GM23338 (cell line): ENCODE results near the gene AKAP7. TPM values are rescaled to one million over a fixed set of nuclear protein-coding genes. Genes with fewer than 3 reads are reported as not detected.
"Not testable (repeated sequence)": the region's sequence is repeated elsewhere in the genome, so short reads cannot be mapped to it uniquely, and the experiment has no call there.

ENCODE experiments used
- ATAC-seq: fragments of 200-7000 bp; cut with Tn5 transposase; 3 replicates; pipeline ENCODE4 v1.9.1; 2020
- DNase-seq: peaks from one replicate; pipeline ENCODE4 v3.0.0-alpha.2; 2015; ENCODE audit warnings: low spot score
- H2AFZ ChIP-seq: fragments of 200-600 bp; sonication (generic); 2 replicates; pipeline ENCODE4 v1.8.0; 2016; ENCODE audit warnings: antibody characterized with exemption, mild to moderate bottlenecking, moderate library complexity
- H3F3A ChIP-seq: fragments of 200-600 bp; sonication (generic); replicated peaks from 2 replicates; pipeline ENCODE4 v1.8.0; 2017; ENCODE audit warnings: antibody characterized with exemption, mixed run types, low read depth
- H3K27ac ChIP-seq: fragments of 200-600 bp; sonication (generic); 2 replicates; pipeline ENCODE4 v1.6.1; 2016; ENCODE audit warnings: low read depth
- H3K27me3 ChIP-seq: fragments of 200-600 bp; sonication (generic); 2 replicates; pipeline ENCODE4 v1.8.0; 2016; ENCODE audit warnings: mild to moderate bottlenecking, mixed run types, moderate library complexity; ENCODE audit not compliant: insufficient read depth
- H3K36me3 ChIP-seq: fragments of 200-600 bp; sonication (generic); 2 replicates; pipeline ENCODE4 v1.8.0; 2016; ENCODE audit warnings: mild to moderate bottlenecking; ENCODE audit not compliant: insufficient read depth
- H3K4me1 ChIP-seq: fragments of 200-600 bp; sonication (generic); 2 replicates; pipeline ENCODE4 v1.8.0; 2016; ENCODE audit warnings: mild to moderate bottlenecking, moderate library complexity; ENCODE audit not compliant: insufficient read depth
- H3K4me2 ChIP-seq: fragments of 200-600 bp; sonication (generic); 2 replicates; pipeline ENCODE4 v1.7.1; 2017; ENCODE audit warnings: mixed run types
- H3K4me3 ChIP-seq: fragments of 200-600 bp; sonication (generic); 2 replicates; pipeline ENCODE4 v1.6.1; 2016; ENCODE audit warnings: mixed run types
- H3K79me2 ChIP-seq: fragments of 200-600 bp; sonication (generic); replicated peaks from 2 replicates; pipeline ENCODE4 v1.8.0; 2017; ENCODE audit warnings: mild to moderate bottlenecking; ENCODE audit not compliant: insufficient read depth
- H3K9me2 ChIP-seq: fragments of 200-600 bp; sonication (generic); 2 replicates; pipeline ENCODE4 v1.8.0; 2017; ENCODE audit not compliant: insufficient read depth
- H4K20me1 ChIP-seq: fragments of 200-600 bp; sonication (generic); replicated peaks from 2 replicates; pipeline ENCODE4 v1.8.0; 2017; ENCODE audit warnings: mild to moderate bottlenecking; ENCODE audit not compliant: insufficient read depth
- H3K27ac Mint-ChIP-seq: 2 replicates; pipeline ENCODE4 v1.8.0; 2020; ENCODE audit warnings: inconsistent platforms, mild to moderate bottlenecking, moderate library complexity, mixed read lengths
- H3K27me3 Mint-ChIP-seq: 3 replicates; pipeline ENCODE4 v1.8.0; 2022; ENCODE audit warnings: low read depth, mild to moderate bottlenecking, moderate library complexity, mixed read lengths, inconsistent platforms; ENCODE audit not compliant: insufficient read depth, poor library complexity
- H3K36me3 Mint-ChIP-seq: 3 replicates; pipeline ENCODE4 v1.8.0; 2021; ENCODE audit warnings: low read depth, mild to moderate bottlenecking, inconsistent platforms, moderate library complexity, mixed read lengths
- H3K4me1 Mint-ChIP-seq: 3 replicates; pipeline ENCODE4 v1.8.0; 2020; ENCODE audit warnings: mild to moderate bottlenecking, inconsistent platforms, mixed read lengths
- H3K4me3 Mint-ChIP-seq: 3 replicates; pipeline ENCODE4 v1.8.0; 2021; ENCODE audit warnings: moderate library complexity, mild to moderate bottlenecking, inconsistent platforms, mixed read lengths
- H3K9me3 Mint-ChIP-seq: 3 replicates; pipeline ENCODE4 v1.8.0; 2020; ENCODE audit warnings: moderate library complexity, mild to moderate bottlenecking, inconsistent platforms, mixed read lengths
- CREB1 ChIP-seq: fragments of 250-450 bp; sonication (Bioruptor Pico); IDR thresholded peaks from 2 replicates; pipeline ENCODE4 v1.5.0; 2020; ENCODE audit warnings: low read depth, mild to moderate bottlenecking, moderate library complexity
- CTCF ChIP-seq, 2 experiments: fragments of 200-600 bp in 1 of 2; sonication (generic) in 1 of 2; conservative IDR thresholded peaks; 2 replicates each; pipeline versions ENCODE4 v1.5.1 to v1.6.1; 2016 to 2017; ENCODE audit warnings: antibody characterized with exemption in 2 of 2, low read depth in 2 of 2, mild to moderate bottlenecking in 2 of 2, moderate library complexity in 1 of 2
- POLR2AphosphoS5 ChIP-seq: IDR thresholded peaks from 2 replicates; pipeline ENCODE4 v1.6.1; 2016; ENCODE audit warnings: antibody characterized with exemption, low read depth
- REST ChIP-seq: IDR thresholded peaks from one replicate; pipeline ENCODE4 v1.6.1; 2018; ENCODE audit warnings: antibody characterized with exemption; ENCODE audit not compliant: unreplicated experiment
- ZNF114 ChIP-seq: fragments of 250-450 bp; sonication (Bioruptor Pico); IDR thresholded peaks from 2 replicates; pipeline ENCODE4 v1.5.0; 2020; ENCODE audit warnings: mild to moderate bottlenecking, moderate library complexity
- polyA plus RNA-seq: library from polyadenylated mRNA; unstranded; fragments of >200 nt; fragmentation: Nextera tagmentation; extraction: Ambion mirVana; gene quantifications from 2 replicates; pipeline ENCODE4 v1.2.1, GENCODE V29; 2016
- total RNA-seq: library from RNA; depleted of rRNA; stranded (reverse); fragments of >200 nt; shearing (Covaris generic); gene quantifications from 2 replicates; pipeline ENCODE4 v1.2.3, GENCODE V29; 2014

Gene AKAP7
- total and polyA plus RNA-seq, 2 experiments from 2014 or later = 12.2 to 20.0 TPM

- DNase-seq, ATAC-seq, H3K9me2 ChIP-seq, H3K4me1 Mint-ChIP-seq, H4K20me1 ChIP-seq, H3K4me3 ChIP-seq, H3F3A ChIP-seq, H3K27ac ChIP-seq, H2AFZ ChIP-seq, H3K4me2 ChIP-seq, H3K27me3 Mint-ChIP-seq, H3K4me1 ChIP-seq, H3K27me3 ChIP-seq, H3K79me2 ChIP-seq, H3K4me3 Mint-ChIP-seq, H3K27ac Mint-ChIP-seq: not testable (repeated sequence)
- Mint-ChIP-seq H3K9me3 (peaks cover 21% of the 10 kb centered on the region), H3K36me3 (peaks cover 25% of the 10 kb centered on the region)
- peaks cover 16% of the 10 kb centered on the region; the same call in 1 of the 2 replicates for H3K36me3 ChIP-seq
Measured at GRCh38 chr6:131260960-131261359, 125.7 kb downstream of the AKAP7 start.

- H4K20me1 ChIP-seq = no peaks in the 10 kb centered on the region
- Mint-ChIP-seq H3K36me3 (peaks cover 25% of the 10 kb centered on the region), H3K4me1 (peaks cover 4% of the 10 kb centered on the region), H3K4me3 (no peak overlapping the region), H3K27me3 (peaks cover 5% of the 10 kb centered on the region), H3K27ac (no peak overlapping the region), H3K9me3 (peaks cover 21% of the 10 kb centered on the region)
- ATAC-seq (no peak), DNase-seq (no peak)
- H3F3A ChIP-seq = no peaks in the 10 kb centered on the region
- no peak overlapping the region for H3K4me3 ChIP-seq
- H3K27me3 ChIP-seq = no peaks in the 10 kb centered on the region
- H3K9me2 ChIP-seq = no peaks in the 10 kb centered on the region
- H2AFZ ChIP-seq = no peak overlapping the region
- no peak overlapping the region for H3K27ac ChIP-seq
- H3K4me1 ChIP-seq = 0 out of 2 replicates have a peak, but pooled peaks cover 4% of the 10 kb centered on the region
- peak; percentile 36 to 49 for TF ChIP-seq CTCF (conservative IDR thresholded peaks at IDR 0.05; ENCODE audit: low read depth in 2 of 2)
- no peak for TF ChIP-seq POLR2AphosphoS5
- H3K36me3 ChIP-seq = peaks cover 16% of the 10 kb centered on the region; the same call in 1 of the 2 replicates
- no peak overlapping the region for H3K4me2 ChIP-seq
- H3K79me2 ChIP-seq = peaks cover 5% of the 10 kb centered on the region; the same call in 1 of the 2 replicates
Measured at GRCh38 chr6:131262060-131262459, 126.8 kb downstream of the AKAP7 start.

DNA sequence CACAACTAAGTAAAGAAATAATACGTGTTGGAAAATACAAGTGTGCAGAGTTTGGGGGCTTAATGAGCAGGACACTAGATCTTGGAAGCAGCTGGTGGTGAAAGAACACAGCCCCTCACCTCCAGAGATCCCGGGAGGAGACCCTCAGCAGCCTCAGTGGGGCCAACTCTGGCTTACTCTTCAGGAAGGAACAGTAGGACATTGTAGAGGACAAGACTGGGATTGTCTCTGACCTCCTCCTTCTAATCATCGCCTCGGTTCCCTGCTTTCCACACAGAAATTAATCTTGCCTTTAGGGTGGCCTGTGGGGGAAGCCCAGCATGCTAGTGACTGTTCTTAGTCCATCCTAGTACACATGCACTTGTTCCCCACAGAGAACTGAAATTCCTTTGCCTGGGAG, 130.7 kb downstream of the AKAP7 start:
- Histone ChIP-seq H3K27ac (no peak overlapping the region), H3K4me1 (0 out of 2 replicates have a peak, but pooled peaks cover 4% of the 10 kb centered on the region), H3K9me2 (no peaks in the 10 kb centered on the region), H3K4me2 (no peak overlapping the region), H3K27me3 (no peaks in the 10 kb centered on the region), H4K20me1 (no peaks in the 10 kb centered on the region), H3K36me3 (peaks cover 8% of the 10 kb centered on the region; the same call in 1 of the 2 replicates), H3K4me3 (no peak overlapping the region), H3K79me2 (no peaks in the 10 kb centered on the region), H3F3A (no peaks in the 10 kb centered on the region), H2AFZ (no peak overlapping the region)
- no peaks in the 10 kb centered on the region; the same call in 1 of the 3 replicates for H3K4me1 Mint-ChIP-seq
- no peak overlapping the region for H3K27ac Mint-ChIP-seq
- ATAC-seq (no peak), DNase-seq (no peak)
- peaks cover 3% of the 10 kb centered on the region for H3K27me3 Mint-ChIP-seq
- H3K36me3 Mint-ChIP-seq = peaks cover 28% of the 10 kb centered on the region
- H3K9me3 Mint-ChIP-seq = peaks cover 16% of the 10 kb centered on the region
- H3K4me3 Mint-ChIP-seq = no peak overlapping the region
- TF ChIP-seq CREB1 (CRISPR knock-in tag) (no peak), ZNF114 (no peak), REST (no peak)
